Psoas muscle (tissue), 8 donors: ENCODE measurements around the gene MROH7. TPM values are rescaled to one million over a fixed set of nuclear protein-coding genes. Genes with fewer than 3 reads are reported as not detected.

Experiments used
- ATAC-seq, 4 donors: fragments of 200-7000 bp; cut with Tn5 transposase; one replicate each; pipeline ENCODE4 v1.9.1; 2020; ENCODE audit warnings: moderate library complexity in 3 of 4, mild to moderate bottlenecking in 2 of 4
- DNase-seq, 2 donors: peaks; one replicate each; pipeline ENCODE4 v3.0.0-alpha.2; 2020
- H3K27ac ChIP-seq: fragments of 200-600 bp; one replicate; pipeline ENCODE4 v1.8.0; 2022
- H3K27me3 ChIP-seq, 3 donors: fragments of 200-600 bp in 1 of 3; one replicate each; pipeline versions ENCODE4 v1.6.1 to v1.8.0; 2013 to 2022; ENCODE audit warnings: low read length in 2 of 3, mild to moderate bottlenecking in 2 of 3, moderate library complexity in 1 of 3; ENCODE audit not compliant: insufficient read depth in 3 of 3
- H3K36me3 ChIP-seq, 2 donors: fragments of 200-600 bp in 1 of 2; one replicate each; pipeline versions ENCODE4 v1.6.1 to v1.8.0; 2013 to 2022; ENCODE audit warnings: low read depth in 1 of 2, mild to moderate bottlenecking in 1 of 2, moderate library complexity in 1 of 2; ENCODE audit not compliant: insufficient read depth in 1 of 2
- H3K4me1 ChIP-seq: fragments of 200-600 bp; one replicate; pipeline ENCODE4 v1.8.0; 2022
- H3K4me3 ChIP-seq: fragments of 200-600 bp; one replicate; pipeline ENCODE4 v1.8.0; 2022; ENCODE audit warnings: mild to moderate bottlenecking
- H3K9me3 ChIP-seq: fragments of 200-600 bp; one replicate; pipeline ENCODE4 v1.8.0; 2022
- WGBS, 3 donors: extraction: QIAGEN DNeasy Blood & Tissue Kit; methylation state at CpG; one replicate each; pipeline versions ENCODE4 v1.1.6 to v1.1.7; 2013; 5-methylcytosine and 5-hydroxymethylcytosine counted together
- intact Hi-C, 2 donors: fragments of 100-400 bp; cut with DNase I; formaldehyde crosslinking; loops; one replicate each; pipeline versions ENCODE4 v1.11.0 to v1.14.2; 2022
- polyA plus RNA-seq, 3 donors: library from polyadenylated mRNA; stranded (reverse); fragments of 200-250 nt; gene quantifications; one replicate each; pipeline ENCODE4 v1.2.3, GENCODE V29; 2013
- total RNA-seq, 4 donors: library from RNA; stranded (reverse); fragmentation: NEBNext Ultra II Directional in 2 of 4; extraction: Animal tissue kit (Norgen Biotek cat#: 25700) in 2 of 4; gene quantifications; one replicate each; pipeline versions ENCODE4 v1.2.1 to v1.2.4, GENCODE V29; 2021 to 2023
- TF ChIP-seq, protein P1 (sequence below): fragments of 200-600 bp; IDR thresholded peaks from one replicate; pipeline ENCODE4 v1.8.0; 2022; ENCODE audit warnings: antibody characterized with exemption
- donor health status: healthy with polysubstance abuse.
- donor health status: DM: no; HTN: no; CAD: no; lungs with moderate emphysema.
- donor health status: Bipolar disorder and iron deficiency.
- donor health status: healthy.
- donor health status: DM: yes; HTN: yes; CAD: no.
- donor health status: DM: no; HTN: no; CAD: no.
- donor health status: DM: no; HTN: no; CAD: no.
- donor health status: DM: yes; HTN: yes; CAD: no.

MROH7 gene
- total and polyA plus RNA-seq, 7 donors, result 0.05 to 7.0 (median 1.1) TPM

DNA sequence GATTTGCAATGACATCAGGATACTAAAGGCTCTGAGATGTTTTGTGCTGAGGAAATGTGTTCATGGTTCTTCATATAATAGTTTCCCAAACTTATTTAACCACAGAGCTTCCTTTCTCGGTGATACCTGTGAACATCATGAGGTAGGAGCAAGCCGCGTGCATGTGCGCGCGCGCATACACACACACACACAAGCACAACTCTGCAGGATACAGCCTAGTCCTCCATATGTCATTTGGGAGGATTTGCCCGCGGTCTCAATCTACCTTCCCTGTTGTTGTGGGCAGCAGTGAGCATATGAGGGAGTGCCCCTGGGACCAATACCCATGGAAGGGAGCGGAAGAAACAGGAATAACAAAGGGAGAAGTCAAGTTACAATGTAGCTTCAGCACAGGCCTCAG is 61.9 kb downstream of the MROH7 start:
- DNase-seq, result no peak
- Histone ChIP-seq H3K36me3 (peaks cover 2 to 66% of the 10 kb centered on the region in 2 donors), H3K4me1 (no peaks in the 10 kb centered on the region), H3K27me3 (no peaks in the 10 kb centered on the region), H3K9me3 (no peaks in the 10 kb centered on the region), H3K27ac (no peak overlapping the region), H3K4me3 (no peak overlapping the region)
- intact Hi-C loops, result no loop called here
- WGBS, 3 donors, result 92 to 97% (median 94%) methylated on average over 10 of the region's 10 CpGs
- TF ChIP-seq, protein P1, sequence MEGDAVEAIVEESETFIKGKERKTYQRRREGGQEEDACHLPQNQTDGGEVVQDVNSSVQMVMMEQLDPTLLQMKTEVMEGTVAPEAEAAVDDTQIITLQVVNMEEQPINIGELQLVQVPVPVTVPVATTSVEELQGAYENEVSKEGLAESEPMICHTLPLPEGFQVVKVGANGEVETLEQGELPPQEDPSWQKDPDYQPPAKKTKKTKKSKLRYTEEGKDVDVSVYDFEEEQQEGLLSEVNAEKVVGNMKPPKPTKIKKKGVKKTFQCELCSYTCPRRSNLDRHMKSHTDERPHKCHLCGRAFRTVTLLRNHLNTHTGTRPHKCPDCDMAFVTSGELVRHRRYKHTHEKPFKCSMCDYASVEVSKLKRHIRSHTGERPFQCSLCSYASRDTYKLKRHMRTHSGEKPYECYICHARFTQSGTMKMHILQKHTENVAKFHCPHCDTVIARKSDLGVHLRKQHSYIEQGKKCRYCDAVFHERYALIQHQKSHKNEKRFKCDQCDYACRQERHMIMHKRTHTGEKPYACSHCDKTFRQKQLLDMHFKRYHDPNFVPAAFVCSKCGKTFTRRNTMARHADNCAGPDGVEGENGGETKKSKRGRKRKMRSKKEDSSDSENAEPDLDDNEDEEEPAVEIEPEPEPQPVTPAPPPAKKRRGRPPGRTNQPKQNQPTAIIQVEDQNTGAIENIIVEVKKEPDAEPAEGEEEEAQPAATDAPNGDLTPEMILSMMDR, result no peak
- ATAC-seq, result no peak

DNA sequence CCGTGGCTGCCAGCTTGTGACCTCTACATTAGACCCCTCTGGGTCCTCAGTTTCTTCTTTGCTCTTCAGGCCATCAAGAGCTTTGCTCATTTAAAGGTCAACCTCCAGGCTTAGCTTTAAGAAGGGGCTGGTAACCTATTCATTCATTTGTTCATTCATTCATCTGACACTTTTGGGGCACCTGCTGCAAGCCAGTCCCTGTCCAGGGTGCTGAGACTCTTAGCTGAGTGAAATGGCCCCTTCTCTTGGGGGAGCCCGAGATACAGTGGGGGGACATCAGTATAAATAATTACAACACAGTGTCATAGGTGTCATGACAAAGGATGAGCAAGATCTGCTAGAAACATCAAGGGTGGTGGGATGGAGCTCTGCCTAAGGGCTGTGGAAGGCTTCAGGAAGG is 63.6 kb downstream of the MROH7 start:
- H3K4me1 ChIP-seq, result no peaks in the 10 kb centered on the region
- ATAC-seq (no peak), DNase-seq (no peak)
- TF ChIP-seq, protein P1, result no peak
- H3K27ac ChIP-seq, result no peak overlapping the region
- no peaks in the 10 kb centered on the region for H3K9me3 ChIP-seq
- no peak overlapping the region for H3K4me3 ChIP-seq
- 67 to 85% (median 74%) methylated on average over 2 of the region's 2 CpGs for WGBS, 3 donors
- peaks cover 2 to 74% of the 10 kb centered on the region in 2 donors for H3K36me3 ChIP-seq
- no peaks in the 10 kb centered on the region for H3K27me3 ChIP-seq
- intact Hi-C loops, result no loop called here

DNA sequence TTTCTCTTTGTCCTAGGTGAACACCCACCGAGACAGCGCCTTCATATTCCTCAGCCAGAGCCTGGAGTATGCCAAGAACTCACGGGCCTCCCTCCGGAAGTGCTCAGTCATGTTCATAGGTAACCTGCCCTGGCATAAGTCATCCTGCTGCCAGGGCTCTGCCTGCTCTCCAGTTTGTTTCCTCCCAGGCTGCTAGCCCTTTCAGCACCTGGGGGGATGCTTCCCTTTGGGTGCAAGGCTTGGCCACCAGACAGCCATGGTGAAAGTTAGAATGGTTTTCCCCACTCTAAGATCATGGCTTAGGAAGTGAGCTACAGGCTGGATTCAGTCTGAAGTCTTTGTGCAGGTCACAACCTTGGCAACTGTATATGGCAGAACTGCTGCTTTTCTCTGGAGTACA is 64.8 kb downstream of the MROH7 start:
- 83 to 90% (median 85%) methylated on average over 4 of the region's 4 CpGs for WGBS, 3 donors
- H3K36me3 ChIP-seq, result peaks cover 2 to 62% of the 10 kb centered on the region in 2 donors
- DNase-seq (no peak), ATAC-seq (no peak)
- no peaks in the 10 kb centered on the region for H3K4me1 ChIP-seq
- no peak overlapping the region for H3K27ac ChIP-seq
- no peak overlapping the region for H3K4me3 ChIP-seq
- TF ChIP-seq, protein P1, result no peak
- no peaks in the 10 kb centered on the region for H3K9me3 ChIP-seq
- intact Hi-C loops, result no loop called here
- H3K27me3 ChIP-seq, result no peaks in the 10 kb centered on the region

DNA sequence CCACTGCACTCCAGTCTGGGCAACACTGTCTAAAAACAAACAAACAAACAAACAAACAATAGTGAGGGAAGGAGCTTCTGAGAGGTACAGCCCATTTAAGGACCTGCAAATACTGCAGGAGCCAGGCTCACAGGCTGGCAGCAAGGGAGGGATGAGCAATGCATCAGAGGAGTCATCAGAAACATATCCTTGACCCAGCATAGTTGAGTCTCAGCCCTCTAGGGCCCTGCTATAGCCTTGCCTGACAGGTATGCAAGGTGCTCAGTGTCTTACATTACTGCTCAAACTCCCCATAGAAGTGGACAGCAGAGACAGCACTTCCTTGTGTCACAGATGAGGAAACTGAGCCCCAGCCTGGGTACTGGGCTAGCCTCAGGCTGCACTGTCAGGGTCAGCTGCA is 66.8 kb downstream of the MROH7 start:
- DNase-seq (no peak), ATAC-seq (no peak)
- no peak overlapping the region for H3K27ac ChIP-seq
- H3K36me3 ChIP-seq, result peaks cover 2 to 45% of the 10 kb centered on the region in 2 donors
- H3K27me3 ChIP-seq, result no peaks in the 10 kb centered on the region
- H3K4me3 ChIP-seq, result no peak overlapping the region
- H3K9me3 ChIP-seq, result no peaks in the 10 kb centered on the region
- intact Hi-C loops, result no loop called here
- TF ChIP-seq, protein P1, result no peak
- no peaks in the 10 kb centered on the region for H3K4me1 ChIP-seq

DNA sequence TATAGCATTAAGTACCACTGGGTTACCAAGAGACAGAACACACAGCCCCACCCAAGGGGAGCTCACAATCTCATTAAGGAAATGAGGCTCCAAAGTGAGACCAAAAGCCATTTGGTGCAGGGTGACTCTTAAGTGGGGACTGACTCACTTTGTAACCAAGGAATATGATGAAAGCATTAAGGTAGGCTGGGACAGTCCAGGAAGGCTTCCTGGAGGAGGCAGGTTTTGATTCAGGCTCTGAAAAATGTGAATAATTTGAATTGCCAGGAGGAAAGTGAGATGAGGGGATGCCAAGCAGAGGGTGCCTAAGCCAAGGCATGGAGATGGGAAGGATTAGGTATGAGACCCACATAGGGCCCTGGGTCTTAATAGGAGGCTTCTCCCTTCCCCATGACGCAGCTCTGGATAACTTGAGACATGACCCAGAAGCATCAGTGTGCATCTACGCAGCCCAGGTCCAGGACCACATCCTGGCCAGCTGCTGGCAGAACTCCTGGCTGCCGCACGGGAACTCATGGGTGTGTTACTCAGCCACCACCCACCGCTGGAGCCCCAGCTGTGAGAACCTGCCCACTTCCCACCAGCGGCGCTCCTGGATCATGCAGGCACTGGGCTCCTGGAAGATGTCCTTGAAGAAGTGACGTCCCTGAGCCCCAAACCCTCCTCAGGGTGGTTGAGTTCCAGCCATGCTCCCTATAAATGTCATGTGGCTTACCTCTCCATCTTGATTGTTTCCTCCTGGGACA is 68.1 kb downstream of the MROH7 start:
- no peaks in the 10 kb centered on the region for H3K27me3 ChIP-seq
- ATAC-seq, result no peak
- intact Hi-C loops, result loop anchor here (10.0 kb wide), 1 partner anchor 655 kb away; the partner anchor contains the start of genes TCEANC2 (in 2 of the 2) and TMEM59 (in 2 of the 2)
- H3K27ac ChIP-seq, result no peak overlapping the region
- 67 to 80% (median 76%) methylated on average over 8 of the region's 8 CpGs for WGBS, 3 donors
- H3K4me1 ChIP-seq, result no peaks in the 10 kb centered on the region
- peaks cover 2 to 39% of the 10 kb centered on the region in 2 donors for H3K36me3 ChIP-seq
- H3K4me3 ChIP-seq, result no peak overlapping the region
- DNase-seq, result no peak
- TF ChIP-seq, protein P1, result no peak
- H3K9me3 ChIP-seq, result no peaks in the 10 kb centered on the region
